NAMALWA (cell line): ENCODE results near the gene PDZD2.
"Not testable (repeated sequence)": the region's sequence is repeated elsewhere in the genome, so short reads cannot be mapped to it uniquely, and the experiment has no call there.

ENCODE experiments used
- DNase-seq: peaks from one replicate; pipeline ENCODE4 v3.0.0-alpha.2; 2015; ENCODE audit warnings: low spot score

Gene PDZD2

DNA sequence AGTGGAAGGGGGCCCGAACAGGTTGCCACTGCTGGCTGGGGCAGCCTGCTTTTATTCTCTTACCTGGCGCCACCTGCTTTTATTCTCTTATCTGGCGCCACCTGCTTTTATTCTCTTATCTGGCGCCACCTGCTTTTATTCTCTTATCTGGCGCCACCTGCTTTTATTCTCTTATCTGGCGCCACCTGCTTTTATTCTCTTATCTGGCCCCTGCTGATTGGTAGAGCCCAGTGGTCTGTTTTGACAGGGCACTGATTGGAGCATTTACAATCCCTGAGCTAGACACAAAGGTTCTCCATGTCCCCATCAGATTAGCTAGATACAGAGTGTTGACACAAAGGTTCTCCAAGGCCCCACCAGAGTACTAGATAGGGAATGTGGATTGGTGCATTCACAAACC, 52.5 kb downstream of the PDZD2 start:
- DNase-seq = not testable (repeated sequence)

DNA sequence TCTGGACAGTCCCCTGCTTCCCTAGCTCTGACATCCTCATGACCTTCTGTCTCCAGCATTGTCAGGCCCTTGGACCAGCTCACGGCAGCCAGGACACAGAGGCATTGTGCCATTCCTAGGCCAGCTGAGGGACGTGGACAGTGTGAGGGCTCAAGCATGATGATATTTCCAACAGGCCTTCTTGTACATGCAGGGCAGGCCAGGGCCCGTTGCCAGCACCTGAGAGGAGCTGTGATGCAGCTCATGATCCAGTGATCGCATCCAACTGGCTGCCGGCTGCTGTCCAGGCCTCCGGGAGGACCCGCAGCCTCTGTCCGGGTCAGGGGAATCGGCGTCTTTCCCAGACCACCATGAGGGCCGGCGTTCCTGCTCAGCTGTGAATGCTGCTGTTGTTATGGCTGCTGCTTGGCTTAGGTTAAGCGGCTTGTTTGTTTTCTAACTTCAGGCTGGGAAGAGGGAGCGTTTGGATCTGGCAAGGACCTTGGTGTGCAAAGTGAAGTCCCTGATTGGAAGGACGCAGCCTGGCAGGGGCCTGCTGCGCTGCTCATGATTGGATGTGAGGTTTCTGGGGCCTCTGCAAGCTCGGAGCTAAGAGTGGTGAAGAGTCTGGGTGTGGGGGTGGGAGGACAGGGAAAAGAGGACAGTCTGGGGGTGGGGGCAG, 53.8 kb downstream of the PDZD2 start:
- no peak for DNase-seq

DNA sequence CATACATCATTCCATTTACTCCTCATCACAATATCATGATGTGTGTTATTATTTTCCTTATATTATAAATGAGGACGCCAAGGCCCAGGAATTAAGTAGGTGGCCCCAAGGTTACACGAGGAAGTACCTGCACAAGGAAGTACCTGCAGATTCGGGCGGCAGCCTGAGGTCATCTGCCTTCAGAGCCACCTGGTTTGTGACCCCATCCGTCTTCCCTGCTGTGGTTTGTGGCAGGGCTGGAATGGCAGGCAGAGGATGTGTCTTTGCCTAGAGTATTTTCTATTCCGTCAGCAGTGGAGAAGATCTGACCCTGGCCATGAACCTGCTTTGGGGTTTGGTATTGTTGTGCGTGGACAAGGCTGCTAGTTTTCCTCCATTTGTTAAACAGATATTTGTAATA, 59.7 kb downstream of the PDZD2 start:
- no peak for DNase-seq

DNA sequence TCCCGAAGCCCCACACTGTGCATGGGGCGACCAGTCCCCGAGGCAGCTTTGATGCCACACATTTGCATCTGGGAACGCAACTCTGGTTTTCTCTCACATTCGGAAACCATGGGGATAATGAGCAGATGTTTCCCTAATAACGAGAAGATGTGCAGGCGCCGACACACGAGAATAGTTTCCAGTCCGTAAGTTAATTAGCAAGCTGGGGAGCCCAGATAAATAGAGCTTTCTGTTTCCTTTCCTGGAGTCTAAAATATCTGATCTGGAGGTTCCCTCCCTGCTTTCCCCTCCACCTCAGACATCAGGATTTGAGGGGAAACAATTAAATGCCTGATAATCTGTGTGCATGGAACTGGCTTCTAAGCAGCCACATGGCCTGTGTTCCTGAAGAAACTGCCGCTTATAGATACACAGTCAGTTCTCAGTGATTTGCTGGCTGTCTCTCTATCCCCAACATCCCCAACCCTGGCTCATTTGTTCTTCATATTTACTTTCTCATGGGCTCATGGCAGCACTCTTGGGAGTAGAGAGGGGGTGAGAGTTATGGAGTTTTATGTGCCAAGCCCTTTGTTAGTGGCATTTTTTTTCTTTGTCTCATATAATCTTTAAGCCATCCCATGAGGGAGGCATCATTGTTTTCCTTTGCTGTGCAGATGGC, 62.8 kb downstream of the PDZD2 start:
- no peak for DNase-seq

DNA sequence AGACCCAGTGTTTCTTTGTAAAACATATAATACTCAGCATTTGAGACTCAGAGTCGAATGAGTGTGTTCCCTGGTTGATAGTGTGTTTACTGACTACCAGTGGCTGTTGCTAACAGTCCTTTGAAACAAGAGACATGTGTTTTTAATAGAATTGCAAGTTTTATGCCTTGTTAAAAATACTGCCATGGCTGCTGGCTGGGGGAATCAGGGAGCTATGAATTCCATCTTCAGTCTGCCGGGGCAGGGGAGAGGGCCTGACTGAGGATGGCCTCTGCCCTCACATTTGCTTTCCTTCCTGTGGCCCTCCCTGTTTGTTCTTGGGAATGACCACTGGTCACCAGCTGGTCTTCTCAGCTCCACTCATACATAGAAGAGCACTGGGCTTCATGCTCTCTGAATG, 63.8 kb downstream of the PDZD2 start:
- no peak for DNase-seq

DNA sequence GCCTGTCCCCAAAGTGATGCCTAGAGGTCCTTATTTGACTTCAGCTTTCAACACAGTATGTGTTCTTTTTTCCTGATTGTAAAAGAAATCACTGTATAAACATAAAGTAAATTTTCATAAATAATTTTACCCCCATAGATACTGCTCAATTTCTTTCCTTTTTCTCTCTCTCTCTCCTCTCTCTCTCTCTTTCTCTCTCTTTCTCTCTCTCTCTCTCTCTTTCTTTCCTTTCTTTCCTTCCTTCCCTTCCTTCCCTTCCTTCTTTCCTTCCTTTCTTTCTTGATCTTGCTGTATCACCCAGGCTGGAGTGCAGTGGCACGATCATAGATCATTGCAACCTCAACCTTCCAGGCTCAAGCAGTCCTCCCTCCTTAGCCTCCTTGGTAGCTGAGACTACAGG, 64.8 kb downstream of the PDZD2 start:
- DNase-seq = no peak

DNA sequence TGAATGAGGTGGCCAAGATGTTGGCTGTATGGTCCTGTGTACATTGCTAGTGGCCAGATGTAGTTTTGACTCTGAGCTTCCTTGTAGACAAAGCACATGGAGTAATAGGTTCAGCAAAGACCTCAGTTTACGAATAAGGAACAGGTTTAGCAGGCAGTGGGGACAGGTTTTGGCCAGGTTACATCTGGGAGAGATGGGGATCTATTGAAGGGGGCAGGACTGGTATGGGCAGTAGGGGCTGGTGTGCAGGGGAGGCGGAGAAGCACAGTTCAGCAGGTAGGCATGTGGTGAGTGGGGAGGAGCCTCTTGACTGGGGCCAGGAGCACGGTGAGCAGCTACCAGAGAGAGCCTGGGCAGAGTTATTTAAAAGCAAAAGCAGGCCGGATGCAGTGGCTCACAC, 67.3 kb downstream of the PDZD2 start:
- no peak for DNase-seq

DNA sequence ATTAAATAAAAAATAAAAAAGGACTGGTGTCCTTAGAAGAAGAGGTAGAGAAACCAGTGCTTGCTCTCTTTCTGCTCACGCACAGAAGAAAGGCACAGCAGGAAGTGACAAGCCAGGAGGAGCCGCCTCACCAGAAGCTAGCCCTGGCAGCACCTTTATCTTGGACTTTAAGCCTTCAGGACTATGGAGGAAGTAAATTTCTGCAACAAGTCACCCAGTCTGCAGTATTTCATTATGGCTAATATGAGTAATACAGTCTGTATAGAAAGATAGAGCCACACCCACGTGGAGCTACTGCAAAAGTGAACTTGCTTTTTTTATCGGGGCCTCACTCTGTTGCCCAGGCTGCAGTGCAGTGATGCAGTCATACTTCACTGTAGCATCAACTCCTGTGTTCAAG, 68.4 kb downstream of the PDZD2 start:
- no peak for DNase-seq

DNA sequence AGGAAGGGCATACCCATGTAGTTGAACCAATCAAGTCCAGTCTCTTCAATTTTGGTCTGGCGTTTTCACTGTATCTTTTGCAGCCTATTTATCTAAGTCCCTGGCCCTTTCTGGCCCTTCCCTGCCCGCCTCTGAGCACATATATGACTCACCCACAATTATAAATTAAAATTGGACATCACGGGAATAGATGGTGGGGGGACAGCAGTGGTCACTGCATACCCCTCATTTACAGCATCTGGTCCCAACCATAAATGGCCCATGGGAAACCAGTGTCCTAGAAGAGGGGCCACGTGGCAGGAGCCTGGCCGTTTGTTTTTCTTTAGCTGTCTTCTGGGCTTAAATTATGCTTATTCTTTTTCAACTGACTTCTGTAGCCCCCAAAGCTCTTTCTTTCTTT, 69.2 kb downstream of the PDZD2 start:
- DNase-seq = no peak

DNA sequence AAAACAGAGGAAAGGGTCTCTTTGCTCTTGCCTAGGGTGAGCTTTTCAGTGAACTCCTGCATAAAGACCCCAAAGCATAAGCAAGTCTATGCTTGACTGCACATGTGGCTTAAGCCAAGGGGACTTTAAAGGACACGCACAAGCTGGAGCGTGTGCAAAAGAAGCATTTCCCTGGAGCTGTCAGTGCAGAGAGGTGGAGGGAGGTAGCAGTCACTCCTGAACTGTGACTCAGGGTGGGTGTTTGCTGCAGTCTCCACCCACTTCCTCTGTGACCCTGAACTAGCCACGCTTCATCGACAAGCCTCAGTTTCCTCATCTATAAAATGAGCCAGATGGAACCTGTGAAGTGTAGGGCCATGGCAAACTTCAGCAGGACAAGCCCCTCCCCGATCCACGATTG, 72.4 kb downstream of the PDZD2 start:
- no peak for DNase-seq

DNA sequence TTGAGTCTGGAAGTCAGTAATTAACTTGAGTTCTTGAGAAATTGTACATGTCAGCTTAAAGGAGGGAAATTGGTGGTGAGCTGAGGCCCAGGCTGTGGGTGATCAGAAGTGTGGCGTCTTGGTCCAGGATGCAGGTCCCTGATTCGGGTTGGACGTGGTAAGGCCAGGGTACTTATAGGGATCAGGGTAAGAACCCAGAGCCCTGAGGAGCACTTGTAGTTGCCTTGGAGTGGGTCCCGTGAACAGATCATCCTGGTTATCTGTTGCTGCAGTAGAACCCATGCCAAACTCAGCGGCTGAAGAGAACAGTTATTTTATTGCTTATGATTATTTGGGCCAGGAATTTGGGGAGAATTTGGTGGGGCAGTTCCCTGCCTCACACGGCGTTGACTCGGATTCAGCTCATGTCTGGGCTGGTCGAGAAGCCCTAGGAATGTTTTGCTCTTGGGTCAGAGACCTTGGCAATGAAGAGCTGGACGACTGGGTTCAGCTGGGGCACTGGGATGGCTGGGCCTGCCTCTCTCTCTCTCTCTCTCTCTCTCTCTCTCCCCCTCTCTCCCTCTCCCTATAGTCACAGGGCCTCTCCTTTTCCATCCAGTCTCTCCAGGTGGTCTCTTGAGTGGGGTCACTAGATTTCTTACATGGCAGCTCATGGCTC, 73.1 kb downstream of the PDZD2 start:
- no peak for DNase-seq

DNA sequence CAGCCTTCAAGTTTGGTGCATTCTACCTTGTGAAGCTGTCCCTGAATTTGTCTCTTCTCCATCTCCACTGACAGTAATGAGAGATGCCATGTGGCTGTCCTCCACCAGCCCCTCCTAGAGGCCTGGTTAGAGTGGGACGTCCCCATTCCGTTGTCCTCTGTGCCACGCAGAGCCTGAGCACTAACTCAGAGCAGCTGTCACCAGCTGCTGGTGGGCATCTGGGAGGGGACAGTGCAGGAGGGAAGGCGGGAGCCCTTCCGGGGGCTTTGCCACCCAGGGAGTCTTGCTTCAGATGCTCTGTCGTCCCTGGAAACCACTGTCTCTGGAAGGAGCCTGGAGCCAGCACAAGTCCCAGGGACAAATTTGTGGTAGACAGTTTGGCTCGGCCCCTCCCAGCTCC, 78.6 kb downstream of the PDZD2 start:
- no peak for DNase-seq

DNA sequence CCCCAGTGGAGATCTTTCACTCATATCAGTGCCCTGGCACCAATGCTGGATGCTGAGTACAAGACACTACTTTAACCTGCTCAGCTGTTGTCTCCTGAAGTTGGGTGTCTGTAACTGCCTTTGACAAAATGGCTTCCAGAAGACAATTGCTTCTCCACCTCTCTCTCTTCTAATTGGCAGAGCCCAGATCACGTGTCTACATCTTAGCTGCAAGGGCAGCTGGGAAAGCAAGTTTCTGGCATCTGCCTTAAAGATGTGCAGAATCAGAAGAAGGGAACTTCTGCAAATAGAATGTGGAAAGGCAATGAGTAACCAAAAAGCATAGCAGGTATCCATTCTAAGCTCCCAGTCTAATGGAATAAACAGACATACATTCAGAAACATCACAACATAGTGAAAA, 81.1 kb downstream of the PDZD2 start:
- DNase-seq = peak; percentile 32

DNA sequence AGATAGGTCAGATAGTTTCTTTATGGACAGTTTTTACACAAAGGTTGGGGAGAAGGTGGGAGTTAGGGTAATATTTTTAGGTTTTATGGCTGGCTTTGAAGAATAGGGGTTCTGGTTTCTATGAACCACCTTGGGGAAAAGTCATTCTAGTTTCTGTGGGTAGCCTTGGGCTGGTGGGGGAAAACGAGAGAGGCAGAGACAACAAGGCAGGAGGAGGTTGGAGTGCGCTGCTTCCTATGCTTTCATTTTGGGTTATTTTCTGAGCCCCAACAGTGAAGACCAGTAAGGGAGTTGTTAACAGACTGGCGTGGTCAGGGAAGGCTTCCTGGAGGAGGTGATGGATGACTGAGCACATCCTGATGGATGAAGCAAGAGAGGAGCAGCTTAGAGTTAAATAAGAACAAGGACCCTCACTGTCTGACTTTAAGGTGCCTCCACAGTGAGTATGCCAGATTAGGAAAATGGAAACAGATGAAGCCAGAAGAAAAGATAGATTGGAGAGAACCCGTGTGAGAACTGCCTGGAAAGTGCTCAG, 81.9 kb downstream of the PDZD2 start:
- no peak for DNase-seq

DNA sequence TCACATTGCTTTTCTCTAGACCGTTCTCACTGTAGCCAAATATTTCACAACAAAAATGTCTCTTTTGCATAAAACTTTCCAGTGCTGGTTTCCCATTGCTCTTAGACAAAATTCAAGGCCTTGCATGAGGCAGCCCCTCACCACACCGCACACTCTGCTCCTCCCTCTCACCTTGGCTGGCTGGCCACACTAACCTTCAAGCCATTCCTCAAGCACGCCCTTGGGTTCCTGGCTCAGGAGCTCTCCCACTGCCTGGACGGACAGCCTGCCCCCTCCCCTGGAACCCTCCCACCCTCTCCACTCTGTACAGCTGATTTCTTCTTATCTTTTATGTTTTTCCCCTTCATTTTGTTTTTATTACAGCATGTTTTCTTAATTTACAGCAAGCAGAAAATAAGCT, 83.2 kb downstream of the PDZD2 start:
- DNase-seq = no peak

DNA sequence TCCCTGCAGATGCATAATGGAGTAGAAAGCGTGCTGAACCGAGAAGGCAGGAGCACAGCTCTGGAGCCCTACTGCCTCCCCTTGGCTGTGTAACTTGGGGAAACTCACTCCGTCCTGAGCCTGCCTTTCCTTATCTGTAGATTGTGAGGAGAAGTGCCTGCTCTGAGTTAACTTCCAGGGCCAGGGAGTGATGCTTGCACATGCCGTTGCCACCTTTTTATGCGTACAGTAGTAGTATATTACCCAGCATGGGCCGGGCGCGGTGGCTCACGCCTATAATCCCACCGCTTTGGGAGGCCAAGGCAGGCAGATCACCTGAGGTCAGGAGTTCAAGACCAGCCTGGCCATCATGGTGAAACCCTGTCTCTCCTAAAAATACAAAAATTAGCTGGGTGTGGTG, 87.1 kb downstream of the PDZD2 start:
- no peak for DNase-seq

DNA sequence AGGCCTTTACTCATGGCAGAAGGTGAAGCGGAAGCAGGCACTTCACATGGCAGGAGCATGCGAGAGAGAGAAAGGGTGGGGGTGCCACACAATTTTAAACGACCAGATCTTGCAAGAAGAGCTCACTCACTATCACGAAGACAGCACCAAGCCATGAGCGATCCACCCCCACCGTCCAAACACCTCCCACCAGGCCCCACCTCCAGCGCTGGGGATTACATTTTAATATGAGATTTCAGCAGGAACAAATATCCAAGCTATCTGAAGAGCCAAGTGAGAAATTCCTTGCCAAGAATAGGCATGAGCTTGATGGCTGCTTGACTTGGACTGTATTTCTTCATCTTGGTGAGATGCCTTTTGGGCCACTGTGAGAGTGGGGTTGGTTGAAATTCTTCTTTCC, 88.0 kb downstream of the PDZD2 start:
- no peak for DNase-seq

DNA sequence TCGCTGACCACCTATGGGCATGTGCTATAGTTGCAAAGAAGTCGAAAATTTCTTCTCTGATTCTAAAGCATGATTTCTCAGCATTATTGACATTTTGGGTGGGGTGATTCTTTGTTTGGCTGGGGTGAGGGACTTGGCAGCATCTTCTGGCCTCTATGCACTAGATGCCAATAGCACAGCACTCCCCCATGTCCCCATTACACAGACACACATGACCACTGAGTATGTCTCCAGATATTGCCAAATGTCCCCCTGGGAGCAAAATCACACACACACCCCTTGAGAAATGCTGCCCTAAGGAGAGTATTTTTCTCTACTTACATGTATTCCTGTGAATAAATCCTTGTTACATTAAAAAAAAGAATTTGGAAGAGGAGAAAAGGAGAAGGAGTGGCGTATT, 89.1 kb downstream of the PDZD2 start:
- no peak for DNase-seq

DNA sequence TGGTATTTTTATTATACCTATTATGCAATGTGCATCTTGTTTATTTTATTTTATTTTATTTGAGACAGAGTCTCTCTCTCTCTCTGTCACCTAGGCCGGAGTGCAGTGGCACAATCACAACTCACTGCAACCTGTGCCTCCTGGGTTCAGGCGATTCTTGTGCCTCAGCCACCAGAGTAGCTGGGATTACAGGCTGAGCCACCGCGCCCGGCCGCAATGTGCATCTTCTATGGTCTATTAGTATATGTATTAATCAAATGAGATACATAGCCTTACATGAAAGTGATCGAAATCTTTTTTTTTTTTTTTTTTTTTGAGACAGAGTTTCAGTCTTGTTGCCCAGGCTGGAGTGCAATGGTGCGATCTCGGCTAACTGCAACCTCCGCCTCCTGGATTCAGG, 89.9 kb downstream of the PDZD2 start:
- DNase-seq = not testable (repeated sequence)

DNA sequence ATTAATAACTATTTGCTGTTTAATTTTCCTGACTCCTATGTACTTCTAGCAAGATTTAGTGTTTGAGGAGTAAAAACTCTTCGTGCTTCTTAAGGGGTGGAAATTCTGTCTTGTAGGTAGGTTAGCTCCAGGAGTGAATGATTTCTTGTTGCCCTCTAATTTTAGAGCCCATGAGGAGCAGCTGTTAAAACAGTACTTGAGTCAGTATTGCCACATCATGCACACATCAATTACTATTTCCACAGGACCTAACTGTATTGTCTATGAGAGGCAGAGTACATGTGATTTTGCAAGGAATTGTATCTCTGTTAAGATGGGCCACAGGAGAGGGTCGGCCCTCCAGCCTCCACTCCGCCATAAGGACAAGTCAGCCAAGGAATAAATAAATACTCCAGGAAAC, 91.2 kb downstream of the PDZD2 start:
- no peak for DNase-seq

DNA sequence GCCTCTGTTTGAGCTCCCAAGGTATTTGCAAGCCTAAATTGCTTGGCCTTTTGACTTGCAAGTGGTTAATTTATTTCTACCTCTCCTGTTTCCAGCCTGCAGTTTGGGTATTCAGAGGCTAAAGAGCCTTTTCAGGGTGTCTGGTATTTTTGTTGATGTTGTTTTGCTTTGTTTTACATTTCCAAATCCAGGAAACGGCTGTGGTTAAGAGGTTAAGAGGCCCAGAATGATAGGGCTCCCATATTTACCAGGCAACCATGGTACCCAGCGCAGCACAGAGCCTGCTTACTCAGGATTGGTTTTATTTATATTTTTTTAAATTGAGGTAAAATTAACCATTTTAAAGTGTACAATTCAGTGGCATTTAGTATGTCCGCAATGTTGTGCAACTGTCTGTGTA, 92.1 kb downstream of the PDZD2 start:
- no peak for DNase-seq

DNA sequence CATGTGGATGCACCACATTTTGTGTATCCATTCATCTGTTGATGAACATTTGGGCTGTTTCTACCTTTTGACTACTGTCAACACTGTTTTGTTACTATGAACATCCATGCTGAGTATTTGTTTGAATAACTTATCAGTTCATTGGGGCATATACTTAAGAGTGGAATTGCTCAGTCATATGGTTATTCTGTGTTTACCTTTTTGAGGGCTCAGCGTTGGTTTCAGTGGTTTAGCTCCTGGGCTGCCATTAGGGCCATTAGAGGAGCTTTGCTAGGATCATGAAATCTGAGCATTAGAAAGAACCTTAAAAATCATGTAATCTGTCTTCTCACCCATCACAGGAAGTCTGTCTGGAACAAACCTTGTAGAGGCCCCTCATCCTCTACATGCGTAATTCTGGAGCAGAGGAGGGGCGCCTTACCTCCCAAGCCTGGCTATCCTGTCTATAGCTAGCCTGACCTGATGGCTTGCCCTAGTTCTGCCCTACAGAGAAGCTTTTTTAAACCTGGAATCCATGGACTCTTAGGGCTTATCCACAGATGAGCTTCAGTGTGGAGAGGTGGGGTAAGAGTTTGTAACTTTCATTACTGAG, 92.9 kb downstream of the PDZD2 start:
- no peak for DNase-seq

DNA sequence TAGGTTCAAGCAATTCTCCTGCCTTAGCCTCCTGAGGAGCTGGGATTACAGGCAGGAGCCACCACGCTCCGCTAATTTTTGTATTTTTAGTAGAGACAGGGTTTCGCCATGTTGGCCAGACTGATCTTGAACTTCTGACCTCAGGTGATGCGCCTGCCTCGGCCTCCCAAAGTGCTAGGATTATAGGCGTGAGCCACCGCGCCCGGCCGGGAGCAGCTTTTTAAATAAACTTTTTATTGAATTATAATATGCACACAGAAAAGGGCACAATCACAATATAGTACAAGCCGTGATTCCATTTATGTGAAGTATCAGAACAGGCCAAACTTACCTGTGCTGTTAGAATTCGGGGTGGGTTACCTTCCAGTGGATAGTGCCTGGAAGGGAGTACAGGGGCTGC, 93.9 kb downstream of the PDZD2 start:
- not testable (repeated sequence) for DNase-seq
